Skeletal muscle tissue (tissue), 4 donors: ENCODE results near the gene CLEC12A. TPM values are rescaled to one million over a fixed set of nuclear protein-coding genes. Genes with fewer than 3 reads are reported as not detected.
"Not testable (repeated sequence)": the region's sequence is repeated elsewhere in the genome, so short reads cannot be mapped to it uniquely, and the experiment has no call there.

Experiments
- H3K27ac ChIP-seq: one replicate; pipeline ENCODE4 v1.7.0; 2013; ENCODE audit warnings: mild to moderate bottlenecking, low read depth, low read length, inconsistent platforms
- H3K27me3 ChIP-seq, 3 donors: one replicate each; pipeline ENCODE4 v1.7.0; 2013; ENCODE audit warnings: low read length in 3 of 3; ENCODE audit not compliant: control insufficient read depth in 3 of 3, insufficient read depth in 3 of 3
- H3K36me3 ChIP-seq, 3 donors: one replicate each; pipeline ENCODE4 v1.7.0; 2013; ENCODE audit warnings: low read length in 3 of 3; ENCODE audit not compliant: control insufficient read depth in 3 of 3, insufficient read depth in 3 of 3
- H3K4me1 ChIP-seq, 3 donors: one replicate each; pipeline ENCODE4 v1.7.0; 2013; ENCODE audit warnings: low read length in 3 of 3, mild to moderate bottlenecking in 3 of 3; ENCODE audit not compliant: control insufficient read depth in 3 of 3, insufficient read depth in 3 of 3
- H3K4me3 ChIP-seq, 3 donors: one replicate each; pipeline ENCODE4 v1.7.0; 2013; ENCODE audit warnings: low read length in 3 of 3
- H3K9ac ChIP-seq, 3 donors: one replicate each; pipeline ENCODE4 v1.7.0; 2013; ENCODE audit warnings: low read length in 3 of 3, mild to moderate bottlenecking in 3 of 3, moderate library complexity in 2 of 3, low read depth in 1 of 3
- H3K9me3 ChIP-seq, 3 donors: one replicate each; pipeline ENCODE4 v1.7.0; 2013; ENCODE audit warnings: low read length in 3 of 3; ENCODE audit not compliant: control insufficient read depth in 3 of 3
- total RNA-seq: library from RNA; depleted of rRNA; stranded (reverse); fragments of >200 nt; gene quantifications from one replicate; pipeline ENCODE4 v1.2.3, GENCODE V29; 2014
- donor health status: Osteomylitis.

The CLEC12A gene
- total RNA-seq, 1 donor from 2014 or later, result 0.52 TPM

DNA sequence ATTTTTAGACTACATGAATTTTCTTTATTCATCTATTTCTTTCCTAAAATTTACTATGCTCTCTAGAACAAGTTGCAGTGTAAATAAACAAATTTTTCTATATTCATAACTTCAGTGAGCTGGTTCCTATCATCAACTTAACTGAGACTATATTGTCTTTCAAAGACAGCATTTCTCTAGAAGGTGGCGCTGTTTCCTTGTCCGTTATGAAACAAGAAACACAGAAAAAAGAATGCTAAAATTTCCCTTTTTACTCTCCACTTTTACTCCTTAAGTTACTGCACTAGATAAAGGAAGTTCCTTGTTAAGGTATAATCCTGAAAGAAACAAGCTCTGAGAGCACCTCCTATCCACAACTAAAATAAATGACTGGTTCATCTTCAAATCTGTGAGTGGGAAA, 30.8 kb upstream of the CLEC12A start:
- no peaks in the 10 kb centered on the region for H3K36me3 ChIP-seq

GRCh38 chr12:9941838-9942237, 29.4 kb upstream of the CLEC12A start:
- H3K9me3 ChIP-seq, result no peaks in the 10 kb centered on the region
- H3K36me3 ChIP-seq, result no peaks in the 10 kb centered on the region
- no peaks in the 10 kb centered on the region for H3K4me1 ChIP-seq
- H3K4me3 ChIP-seq, result no peak overlapping the region
- peaks cover 0 to 6% (median 0%) of the 10 kb centered on the region in 3 donors for H3K27me3 ChIP-seq
- H3K27ac ChIP-seq, result no peak overlapping the region
- no peak overlapping the region for H3K9ac ChIP-seq

More for the DNA sequence above, 30.8 kb upstream of the CLEC12A start:
- H3K4me1 ChIP-seq, result no peaks in the 10 kb centered on the region
- no peak overlapping the region for H3K9ac ChIP-seq
- H3K4me3 ChIP-seq, result no peak overlapping the region
- no peak overlapping the region for H3K27ac ChIP-seq
- H3K9me3 ChIP-seq, result no peaks in the 10 kb centered on the region
- H3K27me3 ChIP-seq, result peaks cover 0 to 6% (median 0%) of the 10 kb centered on the region in 3 donors

GRCh38 chr12:9943240-9943639, 28.0 kb upstream of the CLEC12A start:
- peaks cover 0 to 6% (median 0%) of the 10 kb centered on the region in 3 donors for H3K27me3 ChIP-seq
- H3K36me3 ChIP-seq, result no peaks in the 10 kb centered on the region
- no peak overlapping the region for H3K4me3 ChIP-seq
- H3K27ac ChIP-seq, result no peak overlapping the region
- H3K9me3 ChIP-seq, result no peaks in the 10 kb centered on the region
- no peak overlapping the region for H3K9ac ChIP-seq
- no peaks in the 10 kb centered on the region for H3K4me1 ChIP-seq

DNA sequence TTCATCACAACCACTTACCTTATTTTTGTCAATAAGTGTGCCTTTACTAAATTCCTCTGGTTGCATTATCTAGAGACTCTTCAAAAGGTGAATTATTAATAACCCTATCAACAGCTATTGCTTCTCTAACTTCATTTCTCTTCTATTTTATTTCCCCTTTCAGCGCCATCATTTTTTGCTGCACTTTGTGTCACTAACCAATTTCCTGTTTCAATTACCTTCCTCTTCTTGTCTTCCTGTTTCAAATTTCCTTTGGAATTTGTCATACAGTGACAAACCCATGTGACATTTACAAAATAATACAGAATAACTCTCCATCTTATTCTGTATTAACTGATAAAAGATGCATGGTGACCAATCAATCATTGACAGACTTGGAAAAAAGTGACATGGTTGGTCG, 26.8 kb upstream of the CLEC12A start:
- no peak overlapping the region for H3K27ac ChIP-seq
- H3K9ac ChIP-seq, result no peak overlapping the region
- peaks cover 0 to 6% (median 0%) of the 10 kb centered on the region in 3 donors for H3K27me3 ChIP-seq
- H3K36me3 ChIP-seq, result no peaks in the 10 kb centered on the region
- no peaks in the 10 kb centered on the region for H3K4me1 ChIP-seq
- H3K9me3 ChIP-seq, result no peaks in the 10 kb centered on the region
- H3K4me3 ChIP-seq, result no peak overlapping the region

DNA sequence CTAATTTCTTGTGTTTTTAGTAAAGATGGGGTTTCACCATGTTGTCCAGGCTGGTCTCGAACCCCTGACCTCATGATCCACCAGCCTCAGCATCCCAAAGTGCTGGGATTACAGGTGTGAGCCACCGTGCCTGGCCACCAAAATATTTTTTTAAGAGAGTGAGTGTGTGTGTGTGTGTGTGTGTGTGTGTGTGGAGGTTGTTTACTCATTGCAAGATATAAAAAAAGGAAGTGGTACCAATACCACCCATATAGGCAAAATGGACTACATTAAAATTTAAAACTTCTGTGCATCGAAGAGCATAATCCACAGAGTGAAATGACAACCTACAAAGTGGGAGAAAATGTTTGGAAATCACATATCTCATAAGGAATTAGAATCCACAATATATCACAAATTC, 23.5 kb upstream of the CLEC12A start:
- Histone ChIP-seq H3K4me3 (no peak overlapping the region), H3K9ac (no peak overlapping the region), H3K27ac (no peak overlapping the region), H3K9me3 (no peaks in the 10 kb centered on the region), H3K27me3 (peaks cover 0 to 6% (median 0%) of the 10 kb centered on the region in 3 donors), H3K36me3 (no peaks in the 10 kb centered on the region), H3K4me1 (no peaks in the 10 kb centered on the region)

GRCh38 chr12:9948606-9949296, 22.5 kb upstream of the CLEC12A start:
- H3K4me1 ChIP-seq, result no peaks in the 10 kb centered on the region
- H3K4me3 ChIP-seq, result no peak overlapping the region
- H3K27me3 ChIP-seq, result no peaks in the 10 kb centered on the region
- H3K9ac ChIP-seq, result no peak overlapping the region
- H3K36me3 ChIP-seq, result no peaks in the 10 kb centered on the region
- no peak overlapping the region for H3K27ac ChIP-seq
- no peaks in the 10 kb centered on the region for H3K9me3 ChIP-seq

GRCh38 chr12:9951026-9951675, 20.1 kb upstream of the CLEC12A start:
- Histone ChIP-seq H3K9ac (no peak overlapping the region), H3K4me3 (no peak overlapping the region), H3K27ac (no peak overlapping the region), H3K9me3 (no peaks in the 10 kb centered on the region), H3K27me3 (no peaks in the 10 kb centered on the region), H3K36me3 (no peaks in the 10 kb centered on the region), H3K4me1 (no peaks in the 10 kb centered on the region)

- not testable (repeated sequence) for H3K4me3 ChIP-seq, H3K9ac ChIP-seq, H3K27me3 ChIP-seq, H3K4me1 ChIP-seq, H3K9me3 ChIP-seq, H3K36me3 ChIP-seq, H3K27ac ChIP-seq
Observed at GRCh38 chr12:9952954-9953729, 18.1 kb upstream of the CLEC12A start.

GRCh38 chr12:9957834-9958233, 13.4 kb upstream of the CLEC12A start:
- H3K27ac ChIP-seq, result no peak overlapping the region
- no peak overlapping the region for H3K4me3 ChIP-seq
- no peaks in the 10 kb centered on the region for H3K27me3 ChIP-seq
- no peak overlapping the region for H3K9ac ChIP-seq
- H3K4me1 ChIP-seq, result no peaks in the 10 kb centered on the region
- H3K36me3 ChIP-seq, result no peaks in the 10 kb centered on the region
- no peaks in the 10 kb centered on the region for H3K9me3 ChIP-seq

DNA sequence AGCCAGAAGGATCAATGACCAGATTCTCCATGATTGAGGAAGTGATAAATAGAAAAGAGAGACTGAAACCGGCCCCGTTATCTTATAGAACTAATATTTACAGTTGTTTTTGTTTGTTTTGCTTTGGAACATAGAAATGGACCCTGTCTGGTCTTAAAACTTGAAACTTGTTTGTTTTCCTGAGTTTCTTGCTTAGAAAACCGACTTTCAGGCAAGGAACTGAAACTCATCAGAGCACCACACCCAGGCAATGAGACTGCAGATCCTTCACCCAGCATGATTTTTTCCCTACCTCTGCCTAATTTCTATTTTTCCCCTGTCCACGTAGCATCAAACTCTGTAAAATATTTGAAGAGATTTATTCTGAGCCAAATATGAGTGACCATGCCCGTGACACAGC, 10.6 kb upstream of the CLEC12A start:
- Histone ChIP-seq H3K36me3 (no peaks in the 10 kb centered on the region), H3K27ac (no peak overlapping the region), H3K4me3 (no peak overlapping the region), H3K4me1 (no peaks in the 10 kb centered on the region), H3K27me3 (no peaks in the 10 kb centered on the region), H3K9ac (no peak overlapping the region), H3K9me3 (no peaks in the 10 kb centered on the region)
